K562 (cell line): ENCODE measurements around the gene MSH3. TPM values are rescaled to one million over a fixed set of nuclear protein-coding genes. Genes with fewer than 3 reads are reported as not detected.

Source experiments
- ATAC-seq: fragments of 200-7000 bp; cut with Tn5 transposase; 3 replicates; pipeline ENCODE4 v1.9.1; 2020; ENCODE audit warnings: moderate library complexity
- BruUV-seq: library from RNA; stranded (reverse); fragments of 400-500 nt; replicated peaks from 2 replicates; lab custom pipeline; 2021; lab: Mats Ljungman, UMichigan
- CTCF ChIA-PET: fragments of 300-600 bp; formaldehyde crosslinking; extraction: SDS; loops from one replicate; lab custom pipeline; 2021; ENCODE audit warnings: low intra/inter-chr PET ratio; lab: Yijun Ruan, JAX
- POLR2A ChIA-PET: fragments of 300-600, 350-650 bp; sonication (Branson Sonifier 250); formaldehyde crosslinking; extraction: SDS; loops from one replicate; lab custom pipeline; 2021; ENCODE audit warnings: antibody characterized with exemption, inconsistent platforms; lab: Yijun Ruan, JAX
- DNase-seq, 4 experiments: peaks; one replicate each; pipeline versions ENCODE4 v3.0.0 to v3.0.0-alpha.2; 2011 to 2018; ENCODE audit warnings: low spot score in 3 of 4, mixed read lengths in 3 of 4; ENCODE audit errors: extremely low read depth in 1 of 4
- FAIRE-seq: peaks from 2 replicates; lab custom pipeline; 2011; peaks lifted over from hg19 to GRCh38; lab: Jason Lieb, UNC
- H2AFZ ChIP-seq: 2 replicates; pipeline ENCODE4 v1.6.0; 2011; ENCODE audit warnings: low read depth, low read length, control low read depth, inconsistent platforms
- H3K27ac ChIP-seq: fragments of 200-600 bp; 3 replicates; pipeline ENCODE4 v1.8.0; 2011; ENCODE audit warnings: low read depth, mild to moderate bottlenecking, control low read depth, inconsistent platforms, low read length, moderate library complexity, mixed read lengths; ENCODE audit errors: extremely low read depth
- H3K27me3 ChIP-seq, 2 experiments: fragments of 300-600 bp in 1 of 2; 2 replicates in 1 of 2; 3 replicates in 1 of 2; pipeline versions ENCODE4 v1.6.0 to v1.8.0; 2011; ENCODE audit warnings: inconsistent platforms in 2 of 2, low read length in 2 of 2, mild to moderate bottlenecking in 1 of 2, mixed read lengths in 1 of 2, moderate library complexity in 1 of 2; ENCODE audit not compliant: control insufficient read depth in 2 of 2, insufficient read depth in 2 of 2
- H3K36me3 ChIP-seq: fragments of 300-600 bp; 3 replicates; pipeline ENCODE4 v1.8.0; 2011; ENCODE audit warnings: mild to moderate bottlenecking, low read length, inconsistent platforms; ENCODE audit not compliant: control insufficient read depth, insufficient read depth
- H3K4me1 ChIP-seq, 2 experiments: fragments of 200-600 bp in 1 of 2; replicated peaks in 1 of 2; 2 replicates in 1 of 2; 3 replicates in 1 of 2; pipeline versions ENCODE4 v1.5.1 to v1.8.0; 2011; ENCODE audit warnings: inconsistent platforms in 2 of 2, low read length in 2 of 2, mild to moderate bottlenecking in 1 of 2, mixed read lengths in 1 of 2, moderate library complexity in 1 of 2; ENCODE audit not compliant: control insufficient read depth in 2 of 2, insufficient read depth in 2 of 2
- H3K4me2 ChIP-seq: 2 replicates; pipeline ENCODE4 v1.6.1; 2011; ENCODE audit warnings: low read length, control low read depth, inconsistent platforms, mixed read lengths; ENCODE audit not compliant: insufficient read depth
- H3K4me3 ChIP-seq: fragments of 200-600 bp; sonication (generic), shearing (Covaris generic); 2 replicates; pipeline ENCODE4 v1.5.1; 2016; ENCODE audit warnings: control low read depth, inconsistent platforms
- H3K79me2 ChIP-seq: fragments of 200-600 bp; 3 replicates; pipeline ENCODE4 v1.8.0; 2011; ENCODE audit warnings: low read length, inconsistent platforms; ENCODE audit not compliant: control insufficient read depth, insufficient read depth
- H3K9ac ChIP-seq, 2 experiments: 2 replicates each; pipeline versions ENCODE4 v1.6.0 to v1.6.1; 2011; ENCODE audit warnings: low read depth in 2 of 2, low read length in 2 of 2, control low read depth in 1 of 2, inconsistent platforms in 1 of 2, mild to moderate bottlenecking in 1 of 2, mixed read lengths in 1 of 2; ENCODE audit not compliant: insufficient read depth in 1 of 2
- H3K9me1 ChIP-seq: one replicate; pipeline ENCODE4 v1.6.0; 2011; ENCODE audit warnings: inconsistent platforms, mild to moderate bottlenecking, low read length, moderate library complexity; ENCODE audit not compliant: control insufficient read depth, insufficient read depth
- H3K9me3 ChIP-seq: replicated peaks from 2 replicates; pipeline ENCODE4 v1.5.1; 2011; ENCODE audit warnings: low read depth, low read length, inconsistent platforms; ENCODE audit not compliant: control insufficient read depth, insufficient read depth
- H4K20me1 ChIP-seq: replicated peaks from 2 replicates; pipeline ENCODE4 v1.6.1; 2011; ENCODE audit warnings: low read length, inconsistent platforms, mixed read lengths; ENCODE audit not compliant: control insufficient read depth, insufficient read depth
- ARID1B ChIP-seq: fragments of 450-650 bp; IDR thresholded peaks from 2 replicates; pipeline ENCODE4 v1.6.1; 2016; ENCODE audit warnings: antibody characterized with exemption, mild to moderate bottlenecking, inconsistent platforms
- CBFA2T3 ChIP-seq: fragments of 450-650 bp; IDR thresholded peaks from 2 replicates; pipeline ENCODE4 v1.6.1; 2017
- CUX1 ChIP-seq: fragments of 200-800 bp; sonication (Bioruptor generic); IDR thresholded peaks from 2 replicates; pipeline ENCODE4 v1.6.1; 2016; ENCODE audit warnings: missing genetic modification characterization, missing compliant biosample characterization
- DPF2 ChIP-seq: fragments of 450-650 bp; IDR thresholded peaks from 2 replicates; pipeline ENCODE4 v1.6.1; 2016
- GTF2A2 ChIP-seq: IDR thresholded peaks from 2 replicates; pipeline ENCODE4 v1.6.1; 2016; ENCODE audit warnings: mild to moderate bottlenecking, missing genetic modification characterization, missing compliant biosample characterization
- ID3 ChIP-seq, 2 experiments: fragments of 250-450 bp in 1 of 2; fragments of 450-650 bp in 1 of 2; sonication (Bioruptor Pico) in 1 of 2; IDR thresholded peaks; 2 replicates each; pipeline versions ENCODE4 v1.6.1 to v1.8.0; 2016 to 2021; ENCODE audit warnings: mild to moderate bottlenecking in 2 of 2, moderate library complexity in 2 of 2, missing compliant biosample characterization in 1 of 2, missing genetic modification characterization in 1 of 2
- KDM1A ChIP-seq, 2 experiments: fragments of 450-650 bp; IDR thresholded peaks; 2 replicates each; pipeline ENCODE4 v1.6.1; 2016; ENCODE audit warnings: mild to moderate bottlenecking in 2 of 2
- KLF1 ChIP-seq: fragments of 450-650 bp; IDR thresholded peaks from 2 replicates; pipeline ENCODE4 v1.6.1; 2016; ENCODE audit warnings: missing genetic modification characterization, missing compliant biosample characterization
- NCOR1 ChIP-seq: fragments of 450-650 bp; IDR thresholded peaks from 2 replicates; pipeline ENCODE4 v1.6.1; 2016; ENCODE audit warnings: mild to moderate bottlenecking, moderate library complexity
- NFIC ChIP-seq: fragments of 450-650 bp; IDR thresholded peaks from 2 replicates; pipeline ENCODE4 v1.6.1; 2017; ENCODE audit warnings: mild to moderate bottlenecking, inconsistent platforms
- NFIX ChIP-seq: fragments of 250-450 bp; sonication (Bioruptor Pico); IDR thresholded peaks from 2 replicates; pipeline ENCODE4 v1.4.0; 2020; ENCODE audit warnings: low read depth, mild to moderate bottlenecking, moderate library complexity
- RCOR1 ChIP-seq, 2 experiments: IDR thresholded peaks; 2 replicates each; pipeline ENCODE4 v1.6.1; 2012; ENCODE audit warnings: low read depth in 2 of 2, low read length in 2 of 2, borderline replicate concordance in 1 of 2, improper control_type of control experiment in 1 of 2
- SMARCA4 ChIP-seq: fragments of 450-650 bp; IDR thresholded peaks from 2 replicates; pipeline ENCODE4 v1.6.1; 2016
- SMARCC2 ChIP-seq: fragments of 450-650 bp; IDR thresholded peaks from 2 replicates; pipeline ENCODE4 v1.6.1; 2017; ENCODE audit warnings: antibody characterized with exemption, moderate library complexity, mild to moderate bottlenecking, low read depth
- SOX6 ChIP-seq: fragments of 450-650 bp; IDR thresholded peaks from 2 replicates; pipeline ENCODE4 v1.6.1; 2014; ENCODE audit warnings: mild to moderate bottlenecking
- ZNF253 ChIP-seq: fragments of 250-450 bp; sonication (Bioruptor Pico); conservative IDR thresholded peaks from 2 replicates; pipeline ENCODE4 v1.6.1; 2021; ENCODE audit warnings: mild to moderate bottlenecking
- ZNF79 ChIP-seq: fragments of 250-450 bp; sonication (Bioruptor Pico); IDR thresholded peaks from 2 replicates; pipeline ENCODE4 v1.4.0; 2020; ENCODE audit warnings: low read depth, mild to moderate bottlenecking, moderate library complexity
- WGBS: fragments of 100-300 bp; shearing (Covaris generic); methylation state at CpG from one replicate; pipeline ENCODE4 v1.1.6; 2016; ENCODE audit warnings: low coverage, mixed read lengths; ENCODE audit not compliant: insufficient coverage; ENCODE audit errors: missing lambda C conversion rate; 5-methylcytosine and 5-hydroxymethylcytosine counted together
- in situ Hi-C: fragments of 300-500 bp; cut with MboI; formaldehyde crosslinking; loops from 4 replicates; pipeline ENCODE4 v1.15.0; 2018; ENCODE audit warnings: inconsistent platforms, mixed read lengths
- intact Hi-C: fragments of 100-400 bp; cut with micrococcal nuclease; formaldehyde crosslinking; loops from 2 replicates; pipeline ENCODE4 v1.14.2; 2022
- polyA plus RNA-seq, 8 experiments: library from polyadenylated mRNA; depleted of rRNA in 4 of 8; stranded (reverse) in 5 of 8; unstranded in 3 of 8; fragments of >200 nt; fragmentation: Nextera tagmentation in 2 of 8; fragmentation: Illumina TruSeq in 1 of 8; extraction: Ambion mirVana in 2 of 8; extraction: Trizol in 1 of 8; gene quantifications; 2 replicates each; pipeline versions ENCODE4 v1.2.1 to v1.2.3, GENCODE V29; 2011 to 2014; ENCODE audit warnings: inconsistent platforms in 1 of 8, missing spikeins in 1 of 8
- total RNA-seq, 7 experiments: library from RNA; depleted of rRNA in 6 of 7; stranded (reverse); fragments of >200 nt in 6 of 7; fragmentation: Illumina TruSeq in 2 of 7; extraction: Trizol in 2 of 7; gene quantifications; 2 replicates each; pipeline versions ENCODE4 v1.2.1 to v1.2.3, GENCODE V29; 2011 to 2021; ENCODE audit warnings: low replicate concordance in 1 of 7

Gene MSH3
- total and polyA plus RNA-seq, 9 of the 15 experiments (the other 6 are each of a cell fraction or from before 2014, with no cell fraction given), result 3.9 to 17.2 (median 13.2) TPM

GRCh38 chr5:80701597-80701996, 47.1 kb downstream of the MSH3 start:
- DNase-seq (peak in 2 of 4 experiments; percentile 32 to 64), ATAC-seq (peak; percentile 82), FAIRE-seq (peak; percentile 85)
- Histone ChIP-seq H2AFZ (no peak overlapping the region), H3K4me1 (peaks cover 0 to 7% of the 10 kb centered on the region in 2 experiments; a peak in 2 of 5 replicates), H3K9me3 (no peaks in the 10 kb centered on the region), H3K27ac (peak overlapping the region; percentile 43; the same call in 1 of the 3 replicates), H3K79me2 (no peaks in the 10 kb centered on the region), H3K9ac (peak overlapping the region in 1 of 2 experiments; percentile 18; a peak in 1 of 4 replicates), H3K9me1 (no peaks in the 10 kb centered on the region), H3K4me2 (no peak overlapping the region), H4K20me1 (no peaks in the 10 kb centered on the region), H3K4me3 (no peak overlapping the region), H3K27me3 (no peaks in the 10 kb centered on the region), H3K36me3 (peaks cover 7% of the 10 kb centered on the region)
- no TSS peak for BruUV-seq
- ChIA-PET POLR2A (interaction anchor here (0.6 to 1.0 kb wide), 3 partner anchors 36 to 455 kb away, joined by 3 to 4 read pairs (median 4); no protein-coding TSS in a partner anchor), CTCF (interaction anchor here (0.6 kb wide), 1 partner anchor 464 kb away, joined by 3 read pairs; no protein-coding TSS in a partner anchor)
- in situ Hi-C loops, result no loop called here
- intact Hi-C loops, result no loop called here
- 0% methylated on average over 1 of the region's 1 CpG for WGBS
- peak; percentile 66; the same call in 1 of the 2 replicates for TF ChIP-seq ZNF79
- TF ChIP-seq ZNF253 (CRISPR knock-in tag), result no peak
- peak; percentile 38 for TF ChIP-seq NCOR1
- TF ChIP-seq CUX1, result no peak
- TF ChIP-seq CBFA2T3, result peak; percentile 83
- no peak for TF ChIP-seq SMARCC2
- peak; percentile 48 for TF ChIP-seq NFIC
- TF ChIP-seq DPF2, result peak; percentile 63
- TF ChIP-seq SMARCA4, result peak; percentile 72
- peak; percentile 84 for TF ChIP-seq ARID1B
- TF ChIP-seq NFIX (CRISPR knock-in tag), result no peak
- no peak for TF ChIP-seq KLF1 (tag)
- TF ChIP-seq GTF2A2 (tag), result no peak
- peak; percentile 69 for TF ChIP-seq SOX6
- peak in 1 of 2 experiments; percentile 44; a peak in 1 of 4 replicates for TF ChIP-seq RCOR1 (IDR thresholded peaks at IDR 0.05; ENCODE audit: borderline replicate concordance in 1 of 2, low read depth in 2 of 2, low read length in 2 of 2)
- TF ChIP-seq KDM1A (IDR thresholded peaks at IDR 0.05), result peak; percentile 77 to 78
- TF ChIP-seq ID3 (CRISPR knock-in tag; IDR thresholded peaks at IDR 0.05), result no peak
- no peak for TF ChIP-seq ID3 (tag; IDR thresholded peaks at IDR 0.05)
